ENCODE results near the gene ARCN1.
"Not testable (repeated sequence)": the region's sequence is repeated elsewhere in the genome, so short reads cannot be mapped to it uniquely, and the experiment has no call there.

Gene ARCN1

DNA sequence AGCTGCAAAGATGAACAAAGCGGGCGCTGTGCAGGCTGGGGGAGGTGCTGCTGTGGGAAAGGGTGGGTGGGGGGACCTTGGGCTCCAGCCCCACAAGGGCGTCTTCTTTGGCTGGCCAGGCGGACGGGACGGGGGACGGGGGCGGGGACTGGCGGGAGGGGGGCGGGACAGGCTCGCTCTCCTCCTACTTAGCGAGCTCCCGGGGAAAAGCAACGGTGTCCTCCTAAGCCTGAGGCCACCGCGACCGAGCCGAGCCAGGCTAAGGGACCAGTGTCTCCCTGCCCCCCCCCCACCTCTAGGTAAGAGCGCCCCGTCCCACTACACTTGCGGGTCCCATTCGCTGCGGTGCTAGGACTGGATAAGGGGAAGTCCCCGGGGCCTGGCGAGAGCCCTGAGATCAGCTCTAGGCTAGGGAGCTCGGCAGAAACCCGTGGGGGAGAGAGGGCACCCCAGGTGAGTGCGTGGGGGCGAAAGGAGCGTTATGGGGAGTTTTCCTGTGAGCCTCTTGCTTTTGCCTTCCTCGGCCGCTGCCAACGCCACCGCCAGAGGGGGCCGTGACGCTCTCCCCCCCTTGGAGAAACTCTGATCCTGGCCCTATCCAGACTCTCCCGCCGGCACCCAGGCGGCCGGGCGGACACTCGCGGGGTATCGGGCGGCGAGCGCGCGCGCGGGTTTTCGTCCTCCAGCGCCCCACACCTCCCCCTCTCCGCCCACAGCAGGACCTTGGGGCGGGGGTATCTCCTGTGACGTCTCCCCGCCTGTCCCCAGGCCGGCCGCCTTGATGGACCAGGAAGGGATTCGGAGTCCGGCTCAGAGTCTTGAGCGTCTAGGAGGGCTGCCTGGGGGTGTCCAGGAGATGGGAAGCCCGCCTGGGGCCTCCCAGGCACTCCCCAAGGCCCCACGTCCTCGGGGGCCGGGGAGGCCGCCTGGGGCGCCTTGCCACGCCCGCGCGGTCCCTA, 35.5 kb downstream of the ARCN1 start, which contains the start of gene PHLDB1:
Gene PHLDB1, plus strand, starts transcription at position 215 of the 959 bp plus-strand sequence. CDS start 6,222 bp downstream, outside the sequence.
- ATAC-seq (peak; percentile 29), DNase-seq (ENCODE audit: low spot score in 2 of 2) (peak; percentile 20 to 69)
- peaks cover 14% of the 10 kb centered on the region for H3K36me3 Mint-ChIP-seq
- H3K27ac Mint-ChIP-seq: peak within 1 kb of the TSS; percentile 43
- no peaks in the 10 kb centered on the region for H3K9me3 Mint-ChIP-seq
- H3K4me3 Mint-ChIP-seq: peak within 1 kb of the TSS; percentile 77
- H3K4me1 Mint-ChIP-seq: peaks cover 33% of the 10 kb centered on the region

- DNase-seq (ENCODE audit: low spot score in 2 of 2): peak; percentile 44 to 80
- ATAC-seq: peak; percentile 70
- H3K27ac Mint-ChIP-seq: peak overlapping the region; percentile 43
- no peaks in the 10 kb centered on the region for H3K9me3 Mint-ChIP-seq
- H3K4me1 Mint-ChIP-seq: peaks cover 33% of the 10 kb centered on the region
- H3K36me3 Mint-ChIP-seq: peaks cover 7% of the 10 kb centered on the region
- peak overlapping the region; percentile 77 for H3K4me3 Mint-ChIP-seq
Measured at GRCh38 chr11:118608360-118609227, 36.4 kb downstream of the ARCN1 start.

GRCh38 chr11:118609380-118610224, 37.4 kb downstream of the ARCN1 start:
- Mint-ChIP-seq H3K4me3 (peak overlapping the region; percentile 77), H3K9me3 (no peaks in the 10 kb centered on the region), H3K27ac (peak overlapping the region; percentile 43), H3K36me3 (peaks cover 7% of the 10 kb centered on the region), H3K4me1 (peaks cover 33% of the 10 kb centered on the region)
- DNase-seq (ENCODE audit: low spot score in 2 of 2): peak; percentile 19 to 61
- ATAC-seq: peak; percentile 18

DNA sequence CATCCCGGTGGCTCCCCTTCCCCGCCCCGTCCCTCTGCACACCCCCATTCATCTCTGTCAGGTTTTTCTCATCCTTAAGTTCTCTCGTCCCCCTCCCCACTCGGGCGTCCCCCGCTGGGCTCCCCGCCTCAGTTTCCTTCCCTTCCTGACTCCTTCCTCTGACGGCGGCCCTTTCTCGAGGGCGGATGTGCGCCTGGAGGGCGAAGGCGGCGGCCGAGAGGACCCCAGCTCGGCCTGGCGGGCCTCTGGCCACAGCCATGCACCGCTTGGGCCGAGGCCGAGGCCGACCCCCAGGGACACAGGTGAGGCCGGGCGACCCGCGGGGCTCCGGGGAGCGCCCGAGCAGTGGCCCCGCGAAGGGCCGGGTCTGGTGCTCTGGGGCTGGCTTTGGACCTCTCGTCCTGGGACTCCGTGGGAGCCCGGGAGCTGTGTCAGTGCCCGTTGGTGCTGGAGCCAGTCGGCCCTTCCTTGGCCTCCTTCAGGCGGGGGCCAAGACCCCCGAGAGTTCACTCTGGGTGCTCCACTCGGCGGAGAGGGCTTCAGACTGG, 38.1 kb downstream of the ARCN1 start:
- ATAC-seq (no peak), DNase-seq (ENCODE audit: low spot score in 2 of 2) (peak; percentile 13 to 66)
- H3K4me1 Mint-ChIP-seq: peaks cover 33% of the 10 kb centered on the region
- H3K27ac Mint-ChIP-seq: peak overlapping the region; percentile 43
- no peaks in the 10 kb centered on the region for H3K9me3 Mint-ChIP-seq
- peaks cover 7% of the 10 kb centered on the region for H3K36me3 Mint-ChIP-seq
- peak overlapping the region; percentile 77 for H3K4me3 Mint-ChIP-seq

GRCh38 chr11:118610773-118611432, 38.7 kb downstream of the ARCN1 start:
- Mint-ChIP-seq H3K36me3 (peaks cover 7% of the 10 kb centered on the region), H3K4me3 (peak overlapping the region; percentile 77), H3K4me1 (peaks cover 33% of the 10 kb centered on the region), H3K9me3 (no peaks in the 10 kb centered on the region), H3K27ac (peak overlapping the region; percentile 43)
- peak; percentile 93 to 94 for DNase-seq (ENCODE audit: low spot score in 2 of 2)
- ATAC-seq: peak; percentile 78

GRCh38 chr11:118611433-118611795, 39.2 kb downstream of the ARCN1 start:
- Mint-ChIP-seq H3K4me3 (peak overlapping the region; percentile 77), H3K27ac (peak overlapping the region; percentile 8), H3K4me1 (peaks cover 33% of the 10 kb centered on the region)
- DNase-seq (ENCODE audit: low spot score in 2 of 2); H3K36me3 Mint-ChIP-seq; H3K9me3 Mint-ChIP-seq; ATAC-seq: not testable (repeated sequence)

GRCh38 chr11:118612378-118612777, 40.2 kb downstream of the ARCN1 start:
- ATAC-seq: no peak
- peaks cover 7% of the 10 kb centered on the region for H3K36me3 Mint-ChIP-seq
- H3K4me3 Mint-ChIP-seq: no peak overlapping the region
- H3K9me3 Mint-ChIP-seq: no peaks in the 10 kb centered on the region
- no peak for DNase-seq (ENCODE audit: low spot score in 2 of 2)
- peaks cover 27% of the 10 kb centered on the region for H3K4me1 Mint-ChIP-seq
- H3K27ac Mint-ChIP-seq: no peak overlapping the region

DNA sequence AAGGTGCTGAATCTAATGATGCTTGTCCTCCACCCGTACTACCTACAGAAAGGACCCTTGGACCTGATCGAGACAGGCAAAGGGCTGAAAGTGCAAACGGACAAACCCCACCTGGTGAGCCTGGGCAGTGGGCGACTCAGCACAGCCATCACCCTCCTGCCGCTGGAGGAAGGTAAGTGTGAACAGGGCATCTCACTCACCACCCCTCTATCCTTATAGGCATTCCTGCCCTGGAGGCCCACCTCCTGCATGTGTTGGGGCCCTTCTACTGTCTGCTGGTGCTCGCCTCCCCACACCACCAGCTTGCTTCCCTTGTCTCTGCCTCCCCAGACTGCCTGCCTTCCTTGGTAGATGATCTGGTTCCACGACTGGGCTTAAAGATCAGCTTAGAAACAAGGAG, 42.3 kb downstream of the ARCN1 start:
- no peak for DNase-seq (ENCODE audit: low spot score in 2 of 2)
- Mint-ChIP-seq H3K9me3 (no peaks in the 10 kb centered on the region), H3K36me3 (no peaks in the 10 kb centered on the region), H3K4me3 (no peak overlapping the region), H3K27ac (no peak overlapping the region), H3K4me1 (peaks cover 19% of the 10 kb centered on the region)
- ATAC-seq: no peak

- DNase-seq (ENCODE audit: low spot score in 2 of 2): no peak
- no peaks in the 10 kb centered on the region for H3K9me3 Mint-ChIP-seq
Measured at GRCh38 chr11:118615282-118615975, 43.2 kb downstream of the ARCN1 start.

GRCh38 chr11:118615976-118616371, 43.8 kb downstream of the ARCN1 start:
- peaks cover 22% of the 10 kb centered on the region for H3K4me1 Mint-ChIP-seq
- no peak overlapping the region for H3K4me3 Mint-ChIP-seq
- no peaks in the 10 kb centered on the region for H3K36me3 Mint-ChIP-seq
- no peak for ATAC-seq
- DNase-seq (ENCODE audit: low spot score in 2 of 2): no peak
- no peak overlapping the region for H3K27ac Mint-ChIP-seq
- H3K9me3 Mint-ChIP-seq: no peaks in the 10 kb centered on the region

More at GRCh38 chr11:118615282-118615975, 43.2 kb downstream of the ARCN1 start:
- ATAC-seq: no peak
- H3K4me1 Mint-ChIP-seq: peaks cover 18% of the 10 kb centered on the region
- no peak overlapping the region for H3K4me3 Mint-ChIP-seq
- no peaks in the 10 kb centered on the region for H3K36me3 Mint-ChIP-seq
- no peak overlapping the region for H3K27ac Mint-ChIP-seq

GRCh38 chr11:118618115-118618990, 46.1 kb downstream of the ARCN1 start:
- Mint-ChIP-seq H3K36me3 (no peaks in the 10 kb centered on the region), H3K4me1 (peaks cover 19% of the 10 kb centered on the region), H3K27ac (no peak overlapping the region), H3K4me3 (no peak overlapping the region), H3K9me3 (no peaks in the 10 kb centered on the region)
- ATAC-seq (no peak), DNase-seq (ENCODE audit: low spot score in 2 of 2) (no peak)

GRCh38 chr11:118618991-118619375, 46.8 kb downstream of the ARCN1 start:
- Mint-ChIP-seq H3K36me3 (no peaks in the 10 kb centered on the region), H3K4me3 (no peak overlapping the region), H3K4me1 (peaks cover 19% of the 10 kb centered on the region), H3K27ac (no peak overlapping the region), H3K9me3 (no peaks in the 10 kb centered on the region)
- ATAC-seq: no peak
- no peak for DNase-seq (ENCODE audit: low spot score in 2 of 2)

All from stimulated activated effector memory CD8-positive, alpha-beta T cell treated with anti-CD3 and anti-CD28 coated beads, Interleukin-12 subunit alpha, Interleukin-12 subunit beta, amount 100 ng/mL, for 72 hours (primary cell).